Stimulated activated CD8-positive, alpha-beta memory T cell treated with anti-CD3 and anti-CD28 coated beads, Interleukin-2, amount 100 ng/mL, for 1 hour (primary cell): ENCODE results near the gene GMDS.

Experiments
- DNase-seq, 2 donors: peaks; one replicate each; pipeline ENCODE4 v3.0.0-alpha.2; 2020; ENCODE audit warnings: low read depth in 2 of 2

GMDS gene

GRCh38 chr6:1832844-1833787 lies 412.3 kb downstream of the GMDS start:
- DNase-seq, result no peak

- no peak for DNase-seq
Measured at GRCh38 chr6:1832358-1832757, 413.0 kb downstream of the GMDS start.

- no peak for DNase-seq
Measured at GRCh38 chr6:1827984-1828793, 417.2 kb downstream of the GMDS start.

DNA sequence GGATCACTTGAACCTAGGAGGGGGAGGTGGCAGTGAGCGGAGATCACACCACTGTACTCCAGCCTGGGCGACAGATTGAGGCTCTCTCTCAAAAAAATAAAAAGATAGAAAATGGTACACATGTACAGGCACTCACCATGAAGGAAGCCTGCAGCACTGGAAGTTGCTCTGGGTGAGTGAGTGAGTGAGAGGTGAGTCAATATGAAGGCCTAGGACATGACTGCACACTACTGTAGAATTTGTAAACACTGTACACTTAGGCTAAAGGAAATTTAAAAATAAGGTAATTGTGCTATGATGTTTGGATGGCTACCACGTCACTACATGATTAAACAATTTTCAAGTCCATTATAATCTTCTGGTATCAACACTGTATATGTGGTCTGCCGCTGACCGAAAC lies 419.5 kb downstream of the GMDS start:
- DNase-seq, result no peak

DNA sequence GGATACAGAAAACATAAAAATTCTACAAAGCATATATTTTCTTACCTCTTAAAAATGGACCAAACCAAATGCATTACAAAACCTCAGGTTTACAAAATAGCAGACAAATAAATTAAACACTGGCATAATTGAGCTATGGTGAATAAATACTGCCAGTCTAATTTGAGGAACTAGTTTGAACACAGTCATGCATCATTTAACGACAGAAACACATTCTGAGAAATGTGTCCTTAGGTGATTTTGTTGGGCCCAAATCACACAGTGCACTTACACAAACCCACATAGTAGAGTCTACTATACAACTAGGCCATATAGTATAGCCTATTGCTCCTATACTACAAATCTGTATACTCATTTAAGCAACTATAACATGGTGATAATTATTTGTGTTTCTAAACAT lies 420.1 kb downstream of the GMDS start:
- no peak for DNase-seq

DNA sequence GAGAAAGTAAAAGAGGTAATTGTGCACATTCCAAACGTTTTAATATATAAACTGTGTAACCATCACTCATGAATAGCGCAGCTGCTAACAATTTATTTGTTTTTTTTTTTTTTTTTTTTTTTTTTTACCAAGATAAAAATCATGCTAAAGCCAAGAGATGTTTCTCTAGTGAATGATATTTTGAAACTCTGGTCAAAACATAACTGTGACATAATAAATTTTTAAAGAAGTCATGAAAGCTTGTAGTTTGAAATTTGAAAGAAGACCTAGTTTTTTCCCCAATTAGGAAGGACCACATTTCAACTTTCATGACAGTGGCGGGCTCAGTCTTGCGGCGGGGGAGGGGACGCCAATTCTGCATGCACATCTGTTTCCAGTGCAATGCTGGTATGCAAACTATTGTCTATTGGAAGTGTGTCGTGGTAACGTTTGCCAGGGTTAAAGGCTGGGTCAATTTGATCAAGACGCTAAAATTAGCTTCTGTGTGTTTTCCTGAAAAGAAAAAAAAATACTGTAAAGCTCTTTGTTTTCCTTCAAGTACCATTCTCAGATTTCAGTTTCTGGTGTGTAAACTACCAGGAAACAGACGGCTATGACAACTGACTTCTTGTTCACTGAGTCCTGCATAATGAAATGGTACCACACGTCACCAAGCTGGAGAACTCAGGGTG lies 423.8 kb downstream of the GMDS start:
- DNase-seq, result no peak

DNA sequence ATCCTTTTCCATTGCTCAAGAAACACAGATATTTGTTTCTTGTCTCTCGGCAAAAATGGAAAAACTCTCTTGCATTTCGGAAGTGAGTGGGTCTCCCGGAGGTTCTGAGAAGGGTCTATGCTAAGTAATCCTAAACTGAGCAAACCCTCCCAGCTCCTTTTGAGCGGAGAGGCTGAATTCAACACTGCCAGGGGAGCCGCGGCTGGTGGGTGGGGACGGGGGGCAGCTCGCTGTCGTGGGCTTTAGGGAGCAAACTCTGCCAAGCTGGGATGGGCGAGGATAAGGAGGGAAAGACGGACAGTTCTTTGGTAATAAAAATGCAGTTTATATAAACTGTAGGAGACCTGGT lies 424.3 kb downstream of the GMDS start:
- DNase-seq, result no peak

- DNase-seq, result no peak
Measured at GRCh38 chr6:1820714-1821113, 424.7 kb downstream of the GMDS start.

GRCh38 chr6:1820165-1820564 lies 425.2 kb downstream of the GMDS start:
- no peak for DNase-seq

- DNase-seq, result no peak
Measured at GRCh38 chr6:1819007-1819406, 426.4 kb downstream of the GMDS start.

DNA sequence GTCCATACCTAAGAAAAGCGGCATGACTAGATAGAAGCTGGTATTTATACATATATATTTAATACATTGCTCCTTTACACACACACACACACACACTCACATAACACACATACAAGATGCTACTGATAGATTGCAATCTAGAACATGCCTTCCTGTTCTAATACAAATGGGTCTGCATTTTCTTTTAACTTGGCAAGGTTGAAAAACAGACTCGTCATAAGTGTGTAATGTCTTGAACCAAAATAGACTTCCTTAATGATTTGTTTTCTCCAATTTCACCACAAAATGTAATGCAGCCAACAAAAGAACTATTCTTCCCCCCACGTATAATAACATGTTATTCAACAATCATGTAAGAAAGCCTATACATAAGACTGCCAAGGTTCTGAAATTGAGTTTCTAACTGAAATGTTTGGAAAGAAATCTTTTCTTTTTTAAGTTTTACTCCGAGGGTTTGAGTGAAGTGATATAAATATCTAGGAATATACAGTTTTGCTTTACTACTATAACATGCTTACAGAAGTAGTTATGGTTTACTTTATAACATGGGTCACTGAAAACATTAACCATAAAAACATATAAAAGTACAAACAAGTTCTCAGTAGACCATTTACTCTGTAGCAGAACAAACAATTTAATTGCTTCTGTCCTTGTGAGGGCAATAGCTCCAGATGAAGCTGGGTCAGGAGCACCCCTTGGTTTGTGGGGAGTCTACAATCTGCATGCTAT lies 428.2 kb downstream of the GMDS start:
- no peak for DNase-seq

DNA sequence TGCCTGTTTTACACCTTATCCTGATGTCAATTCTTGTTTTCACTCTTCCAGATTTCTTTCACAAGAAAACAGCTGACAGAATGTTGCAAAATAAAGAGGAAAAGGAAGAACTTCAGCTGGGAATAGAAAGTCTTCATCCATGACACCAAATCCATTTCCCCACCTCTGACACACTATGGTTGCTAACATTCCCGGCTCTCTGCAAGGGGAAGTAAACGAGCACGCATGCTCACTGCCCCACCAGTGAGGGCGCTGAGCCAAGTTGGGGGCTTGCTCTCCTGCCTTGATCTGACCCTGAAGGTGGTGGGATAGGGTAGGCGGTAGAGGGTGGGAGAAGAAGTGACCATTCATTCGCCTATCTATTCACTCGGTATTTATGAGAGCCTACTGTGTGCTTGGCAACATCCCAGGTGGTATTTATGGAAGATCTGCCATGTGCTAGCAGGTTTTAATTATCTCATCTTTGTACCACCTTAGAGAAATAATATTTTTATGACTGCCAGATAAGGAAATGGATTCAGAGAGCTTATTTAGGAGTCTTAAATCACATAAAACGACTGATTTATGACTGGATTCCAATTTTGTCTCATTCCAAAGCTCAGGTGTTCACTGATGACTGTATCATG lies 429.5 kb downstream of the GMDS start:
- no peak for DNase-seq

DNA sequence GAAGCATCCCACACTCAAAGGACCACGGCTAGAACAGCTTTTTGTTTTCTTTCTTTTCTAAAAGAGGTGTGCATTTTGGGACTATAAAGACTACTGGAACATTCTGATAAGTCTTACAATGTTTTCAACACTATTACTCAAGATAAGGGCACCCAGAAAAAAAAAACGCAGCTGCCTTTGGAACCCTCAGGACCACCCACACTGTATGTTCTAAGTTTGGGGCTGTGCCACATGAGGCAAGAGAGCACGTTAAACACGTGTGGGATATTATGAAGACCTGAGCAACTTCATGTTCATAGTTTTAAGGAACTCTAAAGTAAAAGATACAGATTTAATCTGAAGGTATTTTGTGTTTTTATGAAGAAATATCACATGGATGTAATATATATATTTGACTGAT lies 431.1 kb downstream of the GMDS start:
- no peak for DNase-seq

DNA sequence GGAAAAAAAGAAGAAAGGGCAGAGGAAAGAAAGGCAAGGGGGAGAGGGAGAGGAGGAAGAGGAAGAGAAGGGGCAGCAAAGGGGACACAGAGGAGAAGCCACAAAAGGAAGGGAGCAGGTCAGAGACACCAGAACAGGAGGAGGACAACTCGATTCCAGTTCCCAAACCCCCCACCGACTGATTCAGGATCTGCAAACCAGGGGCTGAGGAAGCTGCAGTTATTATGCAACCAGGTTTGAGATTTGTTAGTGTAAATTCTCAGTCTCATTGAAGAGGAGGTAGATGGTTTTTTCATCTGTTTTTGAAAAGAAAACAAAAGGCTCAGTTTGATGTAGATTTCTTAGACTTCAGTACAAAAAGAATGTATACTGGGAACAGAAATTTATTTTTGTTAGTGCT lies 432.9 kb downstream of the GMDS start:
- DNase-seq, result no peak

DNA sequence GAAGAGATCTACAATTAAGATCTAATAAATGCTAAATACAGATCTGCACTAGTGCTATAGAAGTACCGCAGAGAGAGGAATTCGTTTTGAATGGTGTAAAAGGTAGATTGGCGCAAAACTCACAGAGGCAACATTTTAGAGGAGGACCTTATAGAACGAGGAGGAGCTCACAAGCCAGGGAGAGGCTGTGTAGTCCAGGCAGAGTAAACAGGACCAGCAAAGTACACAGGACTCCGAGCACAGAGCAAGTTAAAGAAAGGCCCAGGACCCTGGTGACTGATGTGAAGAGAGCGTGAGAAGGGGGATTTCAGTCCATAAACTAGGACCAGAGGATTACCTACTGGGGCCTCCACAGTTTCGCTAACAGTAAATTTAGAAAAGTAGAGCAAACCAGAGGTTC lies 433.4 kb downstream of the GMDS start:
- DNase-seq, result no peak

DNA sequence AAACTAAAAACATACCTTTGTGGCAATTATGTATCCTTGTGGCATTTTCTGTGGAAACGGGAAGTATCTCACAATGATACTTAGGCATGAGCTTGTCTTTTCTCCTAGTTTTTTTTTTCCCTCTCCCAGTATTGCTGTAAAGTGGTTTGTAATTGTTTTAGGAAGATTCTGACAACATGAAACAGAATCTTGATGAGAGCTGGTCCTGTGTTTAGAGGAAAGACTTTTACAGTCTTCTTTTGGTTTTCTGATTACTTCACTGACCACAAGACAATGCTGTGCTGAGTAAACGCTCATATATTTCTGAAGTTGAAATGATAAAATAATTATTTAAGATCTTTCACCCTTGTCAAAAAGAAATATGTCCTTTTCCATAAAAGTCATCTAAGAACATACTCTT lies 434.5 kb downstream of the GMDS start:
- DNase-seq, result no peak

DNA sequence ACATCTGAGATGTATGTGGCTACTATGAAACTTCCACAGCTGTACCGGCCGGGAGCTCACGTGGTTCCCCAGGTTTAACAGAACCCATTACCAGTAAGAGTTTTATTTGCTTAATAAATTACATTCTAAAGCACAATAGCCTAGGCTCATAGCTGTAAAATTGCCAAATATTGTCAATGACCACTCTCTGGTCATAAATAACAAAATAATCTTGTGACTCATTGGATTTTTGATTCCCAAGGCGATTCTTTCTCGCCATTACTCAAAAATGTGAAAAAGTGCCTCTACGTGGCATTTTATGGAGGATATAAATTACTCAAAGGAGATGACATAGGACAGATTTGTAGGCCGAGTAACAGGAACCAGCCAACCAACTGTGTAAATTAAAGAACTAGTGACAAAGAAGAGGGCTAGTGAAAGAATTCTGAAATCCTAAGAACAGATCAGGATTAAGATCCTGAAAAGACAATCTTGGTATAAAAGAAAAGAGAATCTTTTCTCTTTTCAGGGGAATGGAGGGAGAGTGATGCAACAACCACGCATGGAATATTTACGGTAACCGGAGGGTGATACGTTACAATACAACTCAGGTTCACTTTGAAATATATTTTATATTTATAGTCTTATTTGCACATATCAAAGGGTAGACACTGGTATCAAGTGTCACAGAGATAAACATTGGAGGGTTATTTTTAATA lies 436.0 kb downstream of the GMDS start:
- no peak for DNase-seq

DNA sequence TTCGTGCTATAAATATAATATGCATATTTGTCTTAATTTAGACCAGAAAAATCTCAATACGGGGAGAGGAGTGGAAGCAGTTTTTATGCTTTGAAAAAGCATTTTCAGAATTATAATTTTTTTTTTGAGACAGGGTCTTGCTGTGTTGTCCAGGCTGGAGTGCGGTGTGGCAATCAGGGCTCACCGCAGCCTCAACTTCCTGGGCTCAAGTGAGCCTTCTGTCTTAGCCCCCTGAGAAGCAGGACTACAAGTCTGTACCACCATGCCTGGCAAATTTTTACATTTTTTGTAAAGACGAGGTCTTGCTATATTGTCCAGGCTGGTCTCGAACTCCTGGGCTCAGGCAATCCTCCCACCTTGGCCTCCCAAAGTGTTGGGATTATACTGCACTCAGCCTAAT lies 438.5 kb downstream of the GMDS start:
- DNase-seq, result no peak

GRCh38 chr6:1802491-1803395 lies 442.7 kb downstream of the GMDS start:
- no peak for DNase-seq

- DNase-seq, result no peak
Measured at GRCh38 chr6:1801401-1801800, 444.0 kb downstream of the GMDS start.
